ENCODE measurements around the gene GSE1. TPM values are rescaled to one million over a fixed set of nuclear protein-coding genes. Genes with fewer than 3 reads are reported as not detected.
A peak's percentile ranks its signal among the peaks of the same experiment; 100 is the strongest.

The GSE1 gene
- total and polyA plus RNA-seq, 2 of the 13 experiments (the other 11 are each of a cell fraction or from before 2014, with no cell fraction given), result 16.1 to 31.2 TPM

- TF ChIP-seq ATF5 (CRISPR knock-in tag; IDR thresholded peaks at IDR 0.05; ENCODE audit: low read depth) (no peak), FLYWCH1 (CRISPR knock-in tag; IDR thresholded peaks at IDR 0.05) (no peak), NR2F6 (IDR thresholded peaks at IDR 0.05) (peak; percentile 75), NR2F6 (CRISPR knock-in tag; IDR thresholded peaks at IDR 0.05) (peak; percentile 70), ZNF883 (CRISPR knock-in tag; IDR thresholded peaks at IDR 0.05; ENCODE audit: not compliant biosample characterization) (peak; percentile 37), SKIL (CRISPR knock-in tag; IDR thresholded peaks at IDR 0.05; ENCODE audit: borderline replicate concordance) (0 out of 2 replicates have a peak, but pooled peaks have one; percentile 25), ZKSCAN8 (CRISPR knock-in tag; IDR thresholded peaks at IDR 0.05; ENCODE audit: borderline replicate concordance) (no peak), ARNT2 (CRISPR knock-in tag; IDR thresholded peaks at IDR 0.05; ENCODE audit: low read depth) (no peak), ZNF770 (CRISPR knock-in tag; IDR thresholded peaks at IDR 0.05) (peak; percentile 86), CAMTA2 (CRISPR knock-in tag; IDR thresholded peaks at IDR 0.05; ENCODE audit: borderline replicate concordance) (no peak), ZSCAN9 (CRISPR knock-in tag; IDR thresholded peaks at IDR 0.05; ENCODE audit: borderline replicate concordance) (no peak), TCF7L2 (IDR thresholded peaks at IDR 0.05; ENCODE audit: low read depth, low read length) (no peak), NR2F1 (CRISPR knock-in tag; IDR thresholded peaks at IDR 0.05) (peak in 1 of 2 experiments; percentile 27; a peak in 1 of 4 replicates), ZNF652 (CRISPR knock-in tag; IDR thresholded peaks at IDR 0.05; ENCODE audit: borderline replicate concordance, low read depth) (no peak)
Observed at GRCh38 chr16:85571563-85571812, 41.6 kb upstream of the GSE1 start (continued).
